HUDEP-2 (cell line): ENCODE measurements around the gene HCRTR1.

Experiments used
- DNase-seq, 76 experiments: peaks; one replicate each; lab custom pipeline; 2025; ENCODE audit not compliant: unreplicated experiment in 76 of 76; lab: John Stamatoyannopoulos, UW

The HCRTR1 gene

DNA sequence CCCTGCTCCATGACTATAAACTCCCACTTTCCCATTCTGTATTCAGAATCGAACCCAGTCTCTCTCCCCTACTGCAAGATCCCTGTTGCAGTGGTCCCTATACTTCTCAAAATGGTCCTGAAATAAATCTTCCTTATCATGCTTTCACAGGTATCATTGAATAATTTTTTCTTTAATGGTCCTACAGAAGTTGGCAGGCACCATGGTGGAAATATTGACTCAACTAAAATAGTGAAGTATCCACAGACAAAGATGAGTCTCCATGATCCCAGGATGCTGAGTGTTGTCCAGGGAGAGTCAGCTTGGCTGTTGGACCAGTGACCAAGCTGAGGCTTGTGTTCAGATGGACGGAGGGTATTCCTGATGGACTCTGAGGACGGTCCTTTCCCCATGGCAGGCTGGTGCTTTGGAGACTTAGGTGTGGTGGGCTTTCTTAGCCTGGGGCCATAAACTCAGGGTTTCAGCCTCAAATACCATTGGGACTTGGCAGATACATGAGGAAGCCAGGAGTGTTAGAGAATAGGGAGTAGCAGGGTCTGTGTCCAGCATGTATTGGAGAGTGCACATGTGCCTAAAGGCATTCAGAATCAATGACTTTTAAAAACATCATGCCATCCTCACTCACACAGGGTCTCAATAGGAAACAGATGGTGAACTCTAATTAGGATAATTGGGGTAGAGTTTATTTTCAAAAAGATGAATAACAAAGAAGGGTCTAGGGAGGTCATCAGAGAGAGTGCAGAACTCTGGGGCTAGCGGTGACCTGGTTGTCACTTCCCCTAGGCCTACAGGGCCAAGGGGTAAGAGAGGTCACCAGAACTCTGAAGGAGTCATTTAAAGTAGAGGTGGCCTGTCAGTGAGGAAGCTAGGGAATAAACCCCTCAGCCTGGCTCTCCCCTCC lies 21.4 kb upstream of the HCRTR1 start:
- DNase-seq, result no peak

DNA sequence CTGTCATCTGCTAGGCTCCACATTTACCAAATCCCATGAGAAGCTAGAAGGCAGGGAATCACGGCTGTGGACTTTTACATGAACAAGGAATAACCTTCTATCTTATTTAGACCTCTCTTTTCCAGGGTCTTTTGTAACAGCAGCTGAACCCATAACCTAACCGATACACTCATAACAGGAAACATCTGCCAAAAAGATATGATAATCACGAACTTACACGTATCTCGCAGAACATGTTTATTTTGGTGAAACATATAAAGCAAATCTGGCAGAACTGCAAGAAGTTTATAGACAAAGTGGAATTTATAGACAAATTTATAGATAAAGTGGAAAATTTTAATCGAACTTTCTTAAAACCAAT lies 20.8 kb upstream of the HCRTR1 start:
- no peak for DNase-seq

DNA sequence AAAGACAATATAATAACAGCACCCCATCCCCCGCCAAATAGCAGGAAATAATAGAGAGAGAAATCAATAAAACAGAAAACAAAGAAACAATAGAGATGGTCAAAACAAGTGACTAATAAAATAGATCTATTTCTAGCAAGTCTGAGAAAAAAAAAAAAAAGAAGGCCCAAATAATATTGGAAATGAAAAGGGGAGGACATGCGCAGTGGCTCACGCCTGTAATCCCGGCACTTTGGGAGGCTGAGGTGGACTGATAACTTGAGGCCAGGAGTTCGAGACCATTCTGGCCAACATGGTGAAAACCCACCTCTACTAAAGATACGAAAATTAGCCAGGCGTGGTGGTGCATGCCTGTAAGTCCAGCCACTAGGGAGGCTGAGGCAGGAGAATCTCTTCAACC lies 18.5 kb upstream of the HCRTR1 start:
- no peak for DNase-seq

DNA sequence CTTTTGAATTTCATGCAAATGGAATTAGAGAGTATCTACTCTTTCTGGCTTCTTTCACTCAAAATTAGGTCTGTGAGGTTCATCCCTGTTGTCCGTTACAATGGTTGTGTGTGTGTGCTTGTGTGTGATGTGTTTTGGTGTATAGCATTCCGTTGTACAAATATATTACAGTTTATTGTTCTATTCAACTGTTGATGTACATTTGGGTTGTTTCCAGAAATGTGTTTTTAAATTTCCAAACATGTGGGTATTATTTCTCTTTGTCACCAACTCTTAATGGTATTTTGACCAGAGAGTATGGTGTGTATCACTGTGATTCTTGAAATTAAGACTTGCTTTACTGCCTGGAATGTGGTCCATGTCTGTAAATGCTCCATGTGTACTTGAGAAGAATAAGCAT lies 16.8 kb upstream of the HCRTR1 start:
- DNase-seq, result no peak

DNA sequence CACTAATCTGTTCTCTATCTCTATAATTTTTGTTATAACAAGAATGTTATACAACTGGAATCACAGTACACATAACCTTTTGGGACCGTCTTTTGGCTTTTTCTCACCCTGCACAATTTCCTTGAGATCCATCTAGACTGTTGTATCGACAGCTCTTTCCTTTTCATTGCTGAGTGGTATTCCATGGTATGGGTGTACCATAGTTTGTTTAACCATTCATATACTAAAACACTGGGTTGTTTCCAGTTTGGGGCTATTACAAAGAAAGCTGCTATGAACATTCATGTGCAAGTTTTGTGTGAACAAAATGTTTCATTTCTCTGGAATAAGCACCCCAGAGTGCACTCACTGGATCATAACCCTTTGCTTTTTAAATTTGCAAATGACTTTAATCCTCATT lies 15.4 kb upstream of the HCRTR1 start:
- DNase-seq, result no peak

DNA sequence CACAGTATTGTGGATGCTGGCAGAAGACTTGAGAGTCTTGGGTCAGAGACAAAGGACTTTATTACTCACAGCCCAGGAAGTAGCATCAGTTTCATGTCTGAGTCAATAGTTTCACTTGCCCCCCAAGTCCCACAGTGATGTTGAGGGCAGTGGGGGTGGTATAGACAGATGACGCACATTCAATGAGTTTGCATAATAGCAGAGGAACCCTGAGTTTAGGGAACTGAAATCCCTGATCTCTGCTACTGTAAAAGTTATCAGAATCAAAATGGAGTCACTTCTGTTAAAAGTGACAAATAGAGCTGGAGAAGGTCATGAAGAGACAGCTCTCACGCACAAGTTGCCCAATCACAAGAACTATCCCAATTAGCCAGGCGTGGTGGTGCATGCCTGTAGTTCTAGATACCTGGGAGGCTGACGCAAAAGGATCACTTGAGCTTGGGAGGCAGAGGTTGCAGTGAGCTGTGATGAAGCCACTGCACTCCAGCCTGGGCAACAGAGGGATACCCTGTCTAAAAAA lies 11.5 kb upstream of the HCRTR1 start:
- no peak for DNase-seq

DNA sequence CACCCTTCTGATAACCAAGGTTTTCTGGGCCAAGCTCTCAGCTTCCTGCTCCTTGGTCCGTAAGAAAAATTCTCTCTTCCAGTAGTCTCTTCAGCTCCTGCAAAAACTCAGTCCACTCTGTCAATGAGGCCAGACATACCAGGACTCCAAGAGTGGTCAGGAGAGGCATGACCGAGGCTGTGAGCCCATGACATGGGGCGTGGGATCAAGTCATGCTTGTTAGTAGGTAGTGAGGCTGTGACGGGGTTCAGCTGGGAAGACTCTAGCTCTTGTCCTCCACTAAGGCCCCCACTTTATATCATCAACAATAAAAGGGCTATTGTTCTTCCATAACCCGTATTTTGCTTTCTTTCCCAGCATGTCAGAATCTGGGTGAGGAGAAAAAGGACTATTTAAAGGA lies 10.1 kb upstream of the HCRTR1 start:
- DNase-seq, result no peak

DNA sequence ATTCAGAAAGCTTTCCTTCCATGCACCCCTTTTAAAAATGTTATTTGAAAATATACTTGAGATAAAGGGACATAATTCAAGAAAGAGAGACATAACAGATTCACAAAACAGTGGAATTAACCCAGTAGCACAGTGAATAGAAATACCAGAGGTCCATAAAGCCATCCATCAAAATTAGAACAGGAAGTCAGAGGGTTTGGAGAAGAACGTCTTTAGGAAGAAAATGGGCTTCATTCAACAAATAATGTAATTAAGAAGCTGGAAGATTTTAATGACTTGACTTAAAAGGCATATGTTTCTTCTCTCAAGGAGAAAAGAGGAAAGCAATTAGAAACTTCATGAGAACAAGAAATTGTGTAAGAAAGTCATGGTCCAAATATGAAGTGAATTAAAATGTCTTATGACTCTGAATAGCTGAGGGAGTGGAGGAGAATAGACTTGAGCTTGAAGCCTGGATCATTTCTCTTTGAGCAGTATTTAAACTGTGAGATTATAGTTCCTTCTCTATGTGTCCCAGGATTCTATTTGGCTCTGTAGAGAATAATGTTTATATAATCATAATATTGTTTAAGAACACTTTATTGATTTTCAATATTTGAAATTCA lies 7.9 kb upstream of the HCRTR1 start:
- no peak for DNase-seq

DNA sequence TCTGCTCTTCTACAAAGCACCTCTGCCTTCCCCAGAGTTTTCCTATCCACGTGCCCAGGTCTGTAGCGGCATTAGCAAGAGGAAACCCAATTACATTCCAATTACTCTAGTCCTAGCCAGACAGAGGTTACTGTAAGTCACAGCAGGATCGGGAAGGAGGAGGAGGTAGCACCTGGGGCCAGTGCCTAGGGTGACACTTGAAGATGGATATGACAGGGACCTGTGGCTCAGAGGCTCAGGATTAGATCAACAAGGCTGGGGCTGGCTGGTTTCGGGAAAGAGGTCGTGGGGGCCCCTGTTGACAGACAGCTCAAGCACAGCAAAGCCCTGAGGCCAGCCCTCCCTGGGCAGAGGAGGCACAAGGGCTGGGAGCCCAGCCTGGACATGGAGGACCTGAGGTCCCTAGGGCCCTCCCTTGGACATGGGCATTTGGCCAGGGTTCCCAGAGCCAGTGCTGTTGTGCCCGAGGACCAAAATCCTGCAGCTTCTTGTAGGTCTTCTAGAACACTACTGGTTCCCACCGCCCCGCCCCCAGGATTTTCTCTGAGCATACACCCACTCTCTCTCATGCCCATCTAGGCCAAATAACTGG lies 3.0 kb upstream of the HCRTR1 start:
- no peak for DNase-seq

DNA sequence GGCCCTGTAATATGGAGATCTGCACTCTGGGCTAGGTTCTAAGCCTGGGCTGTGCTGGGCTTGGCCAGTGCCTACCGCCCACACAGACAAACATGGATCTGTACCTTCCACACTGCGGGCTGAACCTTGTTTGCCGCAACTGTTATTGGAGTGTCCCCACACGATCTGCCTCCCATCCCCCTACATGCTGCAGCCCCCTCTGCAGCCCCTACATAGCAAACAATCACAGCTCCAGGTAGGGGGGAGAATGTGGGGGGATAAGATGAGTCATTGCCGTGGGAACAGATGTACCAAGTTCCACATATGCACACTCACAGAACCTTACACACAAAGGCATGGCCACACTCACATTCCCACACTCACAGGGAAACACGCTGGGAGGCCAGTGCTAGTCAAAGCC lies 2.1 kb upstream of the HCRTR1 start:
- no peak for DNase-seq

DNA sequence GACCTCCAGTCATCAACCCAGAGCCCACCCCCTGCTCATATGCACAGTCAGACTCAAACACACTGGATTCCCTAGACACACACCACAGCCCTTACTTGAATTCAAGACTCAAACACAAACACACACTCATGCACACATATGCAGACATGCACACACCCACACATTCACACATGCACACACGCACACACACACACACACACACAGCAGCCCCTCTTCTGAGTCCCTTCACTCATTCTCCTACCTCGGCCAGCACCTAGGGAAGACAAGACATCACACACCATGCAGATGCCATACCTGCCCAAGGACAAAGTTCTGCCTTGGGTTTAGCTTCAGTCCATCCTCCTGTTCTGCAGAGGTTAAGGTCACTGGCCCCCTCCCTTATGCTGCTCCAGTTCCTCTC lies 1.6 kb upstream of the HCRTR1 start:
- DNase-seq, result no peak

DNA sequence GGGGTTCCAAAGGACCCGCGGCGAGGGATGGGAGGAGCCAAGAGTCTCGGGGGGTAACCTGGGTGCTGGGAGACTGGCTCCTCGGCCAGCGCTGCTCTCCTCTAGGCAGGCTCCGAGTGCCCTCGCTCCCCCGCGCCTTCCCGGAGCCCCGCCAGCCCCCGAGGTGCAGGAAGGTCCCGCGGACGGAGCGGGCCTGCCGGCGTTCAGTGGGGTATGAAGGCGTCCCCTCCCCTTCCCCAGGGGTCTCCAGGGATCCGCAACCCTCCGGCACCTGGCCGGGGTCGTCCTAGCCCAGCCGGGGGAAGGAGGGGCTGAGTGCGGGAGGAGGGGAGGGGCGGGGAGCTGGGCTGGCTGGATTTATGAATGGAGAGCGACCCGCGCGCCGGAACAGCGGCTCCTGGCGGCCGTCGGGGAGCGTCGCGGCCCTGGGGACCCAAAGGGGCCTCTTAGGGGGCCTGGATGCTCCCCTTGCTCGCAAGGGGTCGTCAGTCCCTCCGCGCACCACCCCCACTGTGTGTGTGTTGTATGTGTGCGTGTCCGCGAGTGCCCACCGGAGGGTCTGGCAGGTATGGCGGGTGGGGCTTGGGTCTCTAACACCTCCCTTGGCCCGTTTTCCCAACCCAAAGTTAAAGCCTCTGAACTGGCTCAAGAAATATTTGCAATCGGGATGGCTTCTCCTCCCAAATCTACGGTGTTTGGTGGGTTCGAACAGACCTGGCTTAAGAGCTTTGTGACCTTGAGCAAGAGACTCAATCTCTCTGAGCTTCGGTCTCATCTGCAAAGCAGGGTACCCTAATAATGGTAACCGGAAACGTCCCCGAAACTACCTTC lies 642 bp downstream of the HCRTR1 start:
- peak in 1 of 76 experiments; percentile 9 for DNase-seq

DNA sequence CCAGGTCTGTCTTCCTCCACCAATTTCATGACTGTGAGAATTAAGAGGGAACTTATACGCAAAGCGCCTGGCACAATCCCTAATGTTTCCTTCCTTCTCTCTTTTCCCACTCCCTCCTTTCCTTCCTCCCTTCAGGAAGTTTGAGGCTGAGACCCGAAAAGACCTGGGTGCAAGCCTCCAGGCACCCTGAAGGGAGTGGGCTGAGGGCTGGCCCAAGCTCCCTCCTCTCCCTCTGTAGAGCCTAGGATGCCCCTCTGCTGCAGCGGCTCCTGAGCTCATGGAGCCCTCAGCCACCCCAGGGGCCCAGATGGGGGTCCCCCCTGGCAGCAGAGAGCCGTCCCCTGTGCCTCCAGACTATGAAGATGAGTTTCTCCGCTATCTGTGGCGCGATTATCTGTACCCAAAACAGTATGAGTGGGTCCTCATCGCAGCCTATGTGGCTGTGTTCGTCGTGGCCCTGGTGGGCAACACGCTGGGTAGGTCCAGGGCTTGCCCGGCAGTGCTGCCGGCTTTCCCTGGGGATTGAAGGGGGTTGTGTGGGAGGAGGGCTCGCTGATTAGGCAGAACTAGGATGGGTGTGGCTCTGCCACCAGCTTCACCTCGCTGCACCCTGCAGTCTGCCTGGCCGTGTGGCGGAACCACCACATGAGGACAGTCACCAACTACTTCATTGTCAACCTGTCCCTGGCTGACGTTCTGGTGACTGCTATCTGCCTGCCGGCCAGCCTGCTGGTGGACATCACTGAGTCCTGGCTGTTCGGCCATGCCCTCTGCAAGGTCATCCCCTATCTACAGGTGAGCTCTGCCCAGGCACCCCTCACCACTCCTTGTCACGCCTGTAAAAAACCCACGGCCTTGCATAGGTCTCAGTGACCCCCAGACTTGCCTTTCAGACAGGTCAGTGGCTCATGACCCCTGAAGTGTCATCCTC lies 1.7 kb downstream of the HCRTR1 start:
- no peak for DNase-seq

DNA sequence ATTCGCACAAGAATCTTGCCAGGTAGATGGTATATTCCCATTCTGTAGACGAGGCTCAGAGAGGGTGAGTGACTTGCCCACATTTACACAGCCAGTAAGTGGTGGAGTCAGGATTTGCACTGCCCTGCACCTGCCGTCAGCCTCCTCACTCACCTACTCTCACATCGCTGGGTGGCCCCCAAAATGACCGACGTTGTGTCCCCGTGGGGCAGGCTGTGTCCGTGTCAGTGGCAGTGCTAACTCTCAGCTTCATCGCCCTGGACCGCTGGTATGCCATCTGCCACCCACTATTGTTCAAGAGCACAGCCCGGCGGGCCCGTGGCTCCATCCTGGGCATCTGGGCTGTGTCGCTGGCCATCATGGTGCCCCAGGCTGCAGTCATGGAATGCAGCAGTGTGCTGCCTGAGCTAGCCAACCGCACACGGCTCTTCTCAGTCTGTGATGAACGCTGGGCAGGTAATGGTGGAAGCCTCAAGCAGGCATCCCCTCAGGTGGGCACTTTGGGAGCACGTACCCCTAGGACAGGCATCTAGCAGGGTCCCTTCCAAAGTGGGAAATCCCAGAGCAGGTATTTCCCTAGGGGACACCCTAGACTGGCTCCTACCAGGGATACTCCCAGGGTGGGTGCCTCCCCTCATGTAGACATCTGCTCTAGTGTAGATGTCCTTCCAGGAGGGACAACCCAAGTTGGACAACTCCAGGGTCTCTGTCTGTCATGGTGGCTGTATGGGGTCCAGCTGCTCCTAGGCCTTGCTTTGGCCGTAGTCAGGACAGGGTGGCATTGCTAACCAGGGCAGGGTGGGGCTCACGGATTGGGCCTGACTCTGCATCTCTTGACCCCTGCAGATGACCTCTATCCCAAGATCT lies 3.4 kb downstream of the HCRTR1 start:
- DNase-seq, result no peak

DNA sequence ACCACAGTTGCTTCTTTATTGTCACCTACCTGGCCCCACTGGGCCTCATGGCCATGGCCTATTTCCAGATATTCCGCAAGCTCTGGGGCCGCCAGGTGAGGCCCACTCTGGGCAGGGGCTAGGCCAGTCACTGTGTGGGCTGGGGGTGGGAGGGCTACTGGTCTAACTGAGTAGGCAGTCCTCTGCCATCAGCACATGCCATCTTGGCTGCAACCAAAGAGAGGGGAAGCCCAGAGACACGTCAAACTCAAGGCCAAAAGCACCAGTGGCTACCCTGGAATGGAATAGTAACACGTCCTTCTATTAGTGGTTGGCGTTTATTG lies 4.0 kb downstream of the HCRTR1 start:
- no peak for DNase-seq

DNA sequence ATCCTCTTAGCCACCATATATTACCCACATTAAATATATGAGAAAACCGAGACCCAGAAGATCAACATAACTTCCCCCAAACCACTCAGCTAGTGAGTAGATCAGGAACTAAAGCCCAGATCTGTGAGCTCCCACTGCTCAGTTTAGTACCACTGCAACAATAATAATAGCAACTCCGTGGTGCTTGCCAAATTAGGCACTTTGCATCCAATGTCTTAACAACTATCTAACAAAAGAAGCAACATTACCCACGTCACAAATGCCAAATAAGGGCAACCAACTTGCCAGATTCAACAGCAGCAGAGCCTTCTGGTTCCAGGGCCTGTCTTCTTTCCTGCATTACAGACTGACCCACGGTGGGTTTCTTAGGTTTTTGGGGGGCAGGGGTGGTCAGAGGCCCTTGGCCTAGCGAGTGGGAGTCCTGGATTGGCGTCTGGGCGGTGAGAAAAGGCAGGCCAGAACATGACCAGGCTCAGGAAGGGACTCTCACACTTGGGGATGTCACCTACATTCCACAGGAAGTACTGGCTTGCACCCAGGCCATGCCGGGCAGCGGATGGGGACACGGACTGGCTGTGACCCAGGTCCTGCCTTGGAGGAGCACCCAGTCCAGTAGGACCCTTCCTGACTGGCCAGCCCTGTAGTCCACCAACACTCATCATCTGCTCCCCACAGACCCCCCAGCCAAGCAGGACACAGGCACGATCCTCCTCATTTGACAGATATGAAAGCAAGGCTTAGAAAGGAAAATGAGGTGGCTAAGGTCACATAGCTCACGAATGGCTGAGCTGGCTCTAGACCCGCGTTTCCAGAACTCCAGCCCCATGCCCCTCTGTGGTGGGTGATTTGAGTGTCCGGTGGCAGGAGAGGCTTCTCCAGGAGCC lies 4.6 kb downstream of the HCRTR1 start:
- no peak for DNase-seq

DNA sequence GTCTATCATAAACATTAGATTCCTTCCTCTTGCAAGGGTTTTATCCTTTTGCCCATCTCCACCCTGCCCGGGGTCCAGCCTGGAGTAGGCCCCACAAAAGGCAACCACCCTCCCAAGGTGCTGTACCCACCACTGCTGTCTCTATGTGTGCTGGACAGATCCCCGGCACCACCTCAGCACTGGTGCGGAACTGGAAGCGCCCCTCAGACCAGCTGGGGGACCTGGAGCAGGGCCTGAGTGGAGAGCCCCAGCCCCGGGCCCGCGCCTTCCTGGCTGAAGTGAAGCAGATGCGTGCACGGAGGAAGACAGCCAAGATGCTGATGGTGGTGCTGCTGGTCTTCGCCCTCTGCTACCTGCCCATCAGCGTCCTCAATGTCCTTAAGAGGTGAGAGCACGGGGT lies 5.9 kb downstream of the HCRTR1 start:
- no peak for DNase-seq

DNA sequence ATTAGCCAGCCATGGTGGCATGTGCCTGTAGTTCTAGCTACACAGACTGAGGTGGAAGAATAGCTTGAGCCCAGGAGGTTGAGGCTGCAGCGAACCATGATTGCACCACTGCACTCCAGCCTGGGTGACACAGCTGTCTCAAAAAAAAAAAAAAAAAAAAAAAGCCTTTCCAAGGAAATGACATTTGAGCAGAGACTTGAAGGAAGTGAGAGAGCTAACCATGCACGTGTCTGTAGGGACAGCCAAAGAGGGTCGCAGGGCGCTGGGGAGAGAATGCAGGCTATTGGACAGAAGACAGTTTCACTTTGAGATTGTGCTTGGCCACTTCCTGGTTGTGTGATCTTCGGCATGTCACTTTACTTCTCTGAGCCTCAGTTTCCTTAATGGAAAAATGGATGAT lies 6.8 kb downstream of the HCRTR1 start:
- no peak for DNase-seq
